Stimulated activated naive CD8-positive, alpha-beta T cell treated with anti-CD3 and anti-CD28 coated beads, Interleukin-15, Interleukin-2, amounts not matched to agents 100 ng/mL and 50 ng/mL, for 24 hours (primary cell): ENCODE measurements around the gene RNGTT.

Experiments
- H3K27ac Mint-ChIP-seq: one replicate; pipeline ENCODE4 v1.8.0; 2021; ENCODE audit warnings: mild to moderate bottlenecking, mixed read lengths
- H3K27me3 Mint-ChIP-seq: one replicate; pipeline ENCODE4 v1.8.0; 2021; ENCODE audit warnings: mixed read lengths
- H3K36me3 Mint-ChIP-seq: one replicate; pipeline ENCODE4 v1.8.0; 2021; ENCODE audit warnings: low read depth, mixed read lengths
- H3K4me1 Mint-ChIP-seq: one replicate; pipeline ENCODE4 v1.8.0; 2021; ENCODE audit warnings: low read depth, mixed read lengths
- H3K4me3 Mint-ChIP-seq: one replicate; pipeline ENCODE4 v1.8.0; 2021; ENCODE audit warnings: mild to moderate bottlenecking, mixed read lengths
- H3K9me3 Mint-ChIP-seq: one replicate; pipeline ENCODE4 v1.8.0; 2021; ENCODE audit warnings: mixed read lengths

Gene RNGTT

GRCh38 chr6:88599571-88599970 is 363.8 kb downstream of the RNGTT start:
- no peaks in the 10 kb centered on the region for H3K27me3 Mint-ChIP-seq
- H3K4me3 Mint-ChIP-seq, result no peak overlapping the region
- no peaks in the 10 kb centered on the region for H3K9me3 Mint-ChIP-seq
- no peaks in the 10 kb centered on the region for H3K4me1 Mint-ChIP-seq
- no peak overlapping the region for H3K27ac Mint-ChIP-seq
- no peaks in the 10 kb centered on the region for H3K36me3 Mint-ChIP-seq

- Mint-ChIP-seq H3K27me3 (peaks cover 4% of the 10 kb centered on the region), H3K36me3 (no peaks in the 10 kb centered on the region), H3K4me1 (no peaks in the 10 kb centered on the region), H3K27ac (no peak overlapping the region), H3K9me3 (peaks cover 5% of the 10 kb centered on the region), H3K4me3 (no peak overlapping the region)
Measured at GRCh38 chr6:88596801-88597200, 366.6 kb downstream of the RNGTT start.

DNA sequence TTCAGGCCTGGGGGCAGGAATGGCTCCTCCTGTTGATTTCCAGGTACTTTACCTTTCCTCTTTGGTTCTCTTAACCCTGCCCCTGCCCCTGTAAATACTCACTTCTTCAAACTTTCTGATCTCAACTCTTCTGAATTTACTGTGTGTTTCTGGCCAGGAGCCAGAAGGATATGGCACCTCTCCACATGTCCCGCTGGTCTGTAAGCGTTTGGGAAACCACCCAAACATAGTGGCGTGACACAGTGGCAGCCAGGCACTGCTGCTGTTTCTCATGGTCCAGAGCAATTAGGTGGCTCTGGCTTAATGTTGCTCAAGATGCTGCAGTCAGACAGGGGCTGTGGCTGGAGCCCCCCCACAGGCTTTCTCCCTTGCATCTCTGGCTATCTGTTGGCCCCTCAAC is 374.5 kb downstream of the RNGTT start:
- Mint-ChIP-seq H3K4me1 (no peaks in the 10 kb centered on the region), H3K27ac (no peak overlapping the region), H3K27me3 (peaks cover 14% of the 10 kb centered on the region), H3K4me3 (no peak overlapping the region), H3K36me3 (no peaks in the 10 kb centered on the region), H3K9me3 (peaks cover 5% of the 10 kb centered on the region)

- no peaks in the 10 kb centered on the region for H3K4me1 Mint-ChIP-seq
- peaks cover 14% of the 10 kb centered on the region for H3K27me3 Mint-ChIP-seq
- no peak overlapping the region for H3K27ac Mint-ChIP-seq
- no peaks in the 10 kb centered on the region for H3K36me3 Mint-ChIP-seq
- H3K4me3 Mint-ChIP-seq, result no peak overlapping the region
- H3K9me3 Mint-ChIP-seq, result peaks cover 9% of the 10 kb centered on the region
Measured at GRCh38 chr6:88587150-88587520, 376.3 kb downstream of the RNGTT start.

- Mint-ChIP-seq H3K9me3 (peaks cover 10% of the 10 kb centered on the region), H3K27ac (no peak overlapping the region), H3K36me3 (no peaks in the 10 kb centered on the region), H3K4me1 (no peaks in the 10 kb centered on the region), H3K27me3 (peaks cover 15% of the 10 kb centered on the region), H3K4me3 (no peak overlapping the region)
Measured at GRCh38 chr6:88586371-88587149, 376.9 kb downstream of the RNGTT start.

GRCh38 chr6:88585276-88585692 is 378.1 kb downstream of the RNGTT start:
- peaks cover 20% of the 10 kb centered on the region for H3K27me3 Mint-ChIP-seq
- no peaks in the 10 kb centered on the region for H3K4me1 Mint-ChIP-seq
- no peaks in the 10 kb centered on the region for H3K36me3 Mint-ChIP-seq
- no peak overlapping the region for H3K27ac Mint-ChIP-seq
- H3K9me3 Mint-ChIP-seq, result peaks cover 10% of the 10 kb centered on the region
- H3K4me3 Mint-ChIP-seq, result no peak overlapping the region

DNA sequence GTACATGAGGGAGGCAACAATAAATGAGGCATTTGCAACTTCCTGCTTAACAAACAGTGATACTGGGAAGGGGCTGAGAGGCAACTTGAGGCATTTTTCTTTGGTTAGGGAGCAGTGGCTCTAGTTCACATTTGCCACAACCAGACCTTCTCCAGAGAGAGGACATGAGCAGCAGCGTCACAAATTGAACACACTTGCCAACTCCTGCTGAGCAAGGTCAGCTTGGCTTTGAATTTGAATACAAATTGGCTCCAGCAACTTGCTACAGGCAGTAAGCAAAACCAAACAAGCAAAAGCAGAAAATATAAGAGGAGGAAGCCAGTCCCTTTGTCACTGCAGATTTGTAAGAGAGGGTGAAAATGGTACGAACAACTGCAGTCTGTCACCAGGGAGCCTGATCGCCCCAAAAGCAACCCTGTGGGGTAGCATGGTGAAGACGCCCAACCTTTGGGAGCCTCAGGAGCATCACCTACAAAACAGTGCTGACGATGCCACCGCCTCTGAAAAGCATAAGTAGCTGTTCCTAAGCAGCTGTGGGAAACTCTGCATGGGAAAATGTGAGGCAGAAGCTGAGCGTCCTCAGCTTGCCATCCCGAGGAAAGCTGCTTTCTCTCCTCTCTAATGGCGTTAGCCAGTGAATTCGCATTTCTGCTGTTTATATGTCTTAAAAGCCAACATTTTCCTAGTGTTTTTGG is 378.7 kb downstream of the RNGTT start:
- H3K36me3 Mint-ChIP-seq, result no peaks in the 10 kb centered on the region
- no peak overlapping the region for H3K27ac Mint-ChIP-seq
- H3K9me3 Mint-ChIP-seq, result peaks cover 10% of the 10 kb centered on the region
- no peaks in the 10 kb centered on the region for H3K4me1 Mint-ChIP-seq
- peaks cover 25% of the 10 kb centered on the region for H3K27me3 Mint-ChIP-seq
- H3K4me3 Mint-ChIP-seq, result no peak overlapping the region

GRCh38 chr6:88577461-88577860 is 386.0 kb downstream of the RNGTT start:
- Mint-ChIP-seq H3K9me3 (peaks cover 5% of the 10 kb centered on the region), H3K4me3 (no peak overlapping the region), H3K36me3 (no peaks in the 10 kb centered on the region), H3K4me1 (no peaks in the 10 kb centered on the region), H3K27ac (no peak overlapping the region), H3K27me3 (peaks cover 20% of the 10 kb centered on the region)

DNA sequence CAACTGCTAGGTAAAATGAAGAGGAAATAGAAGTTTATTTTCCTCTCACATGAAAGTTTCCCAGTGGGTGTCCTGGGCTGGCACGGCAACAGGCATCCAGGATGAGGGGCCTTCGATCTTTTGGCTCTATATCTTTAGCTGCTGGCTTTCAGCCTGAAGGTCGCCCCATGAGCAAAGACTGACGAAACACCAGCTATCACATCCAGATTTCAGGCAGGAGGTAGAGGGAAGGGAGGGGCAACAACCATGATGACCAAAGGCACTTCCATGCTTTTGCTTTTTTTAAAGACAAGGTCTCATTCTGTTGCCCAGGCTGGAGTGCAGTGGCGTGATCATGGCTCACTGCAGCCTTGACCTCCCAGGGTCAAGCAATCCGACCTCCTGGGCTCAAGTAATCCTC is 387.9 kb downstream of the RNGTT start:
- Mint-ChIP-seq H3K9me3 (no peaks in the 10 kb centered on the region), H3K27ac (no peak overlapping the region), H3K36me3 (no peaks in the 10 kb centered on the region), H3K27me3 (peaks cover 10% of the 10 kb centered on the region), H3K4me3 (no peak overlapping the region), H3K4me1 (no peaks in the 10 kb centered on the region)

GRCh38 chr6:88574651-88575050 is 388.8 kb downstream of the RNGTT start:
- H3K4me1 Mint-ChIP-seq, result no peaks in the 10 kb centered on the region
- H3K36me3 Mint-ChIP-seq, result no peaks in the 10 kb centered on the region
- no peak overlapping the region for H3K27ac Mint-ChIP-seq
- no peak overlapping the region for H3K4me3 Mint-ChIP-seq
- peaks cover 1% of the 10 kb centered on the region for H3K27me3 Mint-ChIP-seq
- H3K9me3 Mint-ChIP-seq, result no peaks in the 10 kb centered on the region

- Mint-ChIP-seq H3K27me3 (no peaks in the 10 kb centered on the region), H3K27ac (no peak overlapping the region), H3K4me1 (no peaks in the 10 kb centered on the region), H3K4me3 (no peak overlapping the region), H3K9me3 (peaks cover 2% of the 10 kb centered on the region), H3K36me3 (no peaks in the 10 kb centered on the region)
Measured at GRCh38 chr6:88574031-88574430, 389.4 kb downstream of the RNGTT start.

- Mint-ChIP-seq H3K27ac (no peak overlapping the region), H3K9me3 (peaks cover 3% of the 10 kb centered on the region), H3K36me3 (no peaks in the 10 kb centered on the region), H3K4me1 (no peaks in the 10 kb centered on the region), H3K4me3 (no peak overlapping the region), H3K27me3 (no peaks in the 10 kb centered on the region)
Measured at GRCh38 chr6:88573561-88573960, 389.9 kb downstream of the RNGTT start.

DNA sequence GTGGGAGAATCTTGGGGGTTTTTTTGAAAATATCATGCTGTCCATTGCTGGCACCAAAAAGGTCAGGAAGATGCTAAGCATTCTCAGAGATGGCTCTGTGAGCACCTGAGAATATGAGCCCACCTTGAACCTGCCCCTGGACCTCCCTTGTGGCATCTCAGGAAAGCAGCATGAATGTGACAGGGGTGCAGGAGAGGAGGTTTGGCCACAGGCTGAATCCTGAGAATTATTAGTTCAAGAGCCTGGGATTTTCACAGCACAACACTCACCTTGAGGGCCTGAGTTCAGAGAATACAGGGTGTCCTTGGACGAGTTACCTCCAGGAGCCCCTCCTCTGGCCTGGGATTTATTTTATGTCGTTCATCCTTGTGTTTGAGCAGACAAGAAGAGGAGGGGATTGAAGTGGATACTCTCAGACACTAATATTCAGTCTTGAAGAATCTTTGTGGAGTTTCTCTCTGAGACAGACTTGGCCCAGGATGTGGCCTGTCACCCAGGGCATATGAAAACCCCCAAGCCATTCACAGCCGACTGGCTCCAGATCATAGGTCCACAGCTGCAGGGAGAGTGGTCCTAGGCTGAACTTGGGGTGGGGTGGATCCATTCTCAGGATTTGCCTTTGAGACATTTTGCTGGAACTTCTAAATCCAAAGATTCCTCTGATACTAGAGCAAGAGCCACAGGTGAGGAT is 390.8 kb downstream of the RNGTT start:
- Mint-ChIP-seq H3K27me3 (no peaks in the 10 kb centered on the region), H3K4me1 (no peaks in the 10 kb centered on the region), H3K4me3 (no peak overlapping the region), H3K36me3 (no peaks in the 10 kb centered on the region), H3K9me3 (peaks cover 3% of the 10 kb centered on the region), H3K27ac (no peak overlapping the region)

DNA sequence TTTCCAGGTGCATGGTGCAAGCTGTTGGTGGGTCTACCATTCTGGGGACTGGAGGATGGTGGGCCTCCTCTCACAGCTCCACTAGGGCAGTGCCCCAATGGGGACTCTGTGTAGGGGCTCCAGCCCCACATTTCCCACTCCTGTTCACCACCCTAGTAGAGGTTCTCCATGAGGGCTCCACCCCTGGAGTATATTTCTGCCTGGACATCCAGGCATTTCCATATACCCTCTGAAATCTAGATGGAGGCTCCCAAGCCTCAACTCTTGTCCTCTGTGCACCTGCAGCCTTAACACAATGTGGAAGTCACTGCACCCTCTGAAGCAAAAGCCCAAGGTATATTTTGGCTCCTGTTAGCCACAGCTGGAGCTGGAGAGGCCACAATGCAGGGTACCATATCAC is 393.5 kb downstream of the RNGTT start:
- H3K27me3 Mint-ChIP-seq, result no peaks in the 10 kb centered on the region
- no peaks in the 10 kb centered on the region for H3K4me1 Mint-ChIP-seq
- H3K36me3 Mint-ChIP-seq, result no peaks in the 10 kb centered on the region
- peaks cover 3% of the 10 kb centered on the region for H3K9me3 Mint-ChIP-seq
- no peak overlapping the region for H3K27ac Mint-ChIP-seq
- no peak overlapping the region for H3K4me3 Mint-ChIP-seq

DNA sequence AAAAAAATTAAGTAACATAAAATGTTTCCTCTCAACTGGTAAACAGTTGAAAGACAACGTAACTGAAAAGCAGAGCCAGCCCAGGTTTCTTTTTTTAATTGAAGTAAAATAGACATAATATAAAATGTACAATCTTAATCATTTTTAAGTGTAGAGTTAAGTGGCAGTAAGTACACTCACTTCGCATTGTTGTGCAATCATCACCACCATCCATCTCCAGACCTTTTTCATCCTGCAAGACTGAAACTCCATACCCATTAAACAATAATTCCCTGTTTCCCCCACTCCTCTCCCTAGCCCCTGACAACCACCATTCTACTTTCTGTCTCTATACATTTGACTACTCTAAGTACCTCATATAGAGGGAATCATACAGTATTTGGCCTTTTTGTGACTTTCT is 395.7 kb downstream of the RNGTT start:
- H3K4me3 Mint-ChIP-seq, result no peak overlapping the region
- H3K27ac Mint-ChIP-seq, result no peak overlapping the region
- no peaks in the 10 kb centered on the region for H3K4me1 Mint-ChIP-seq
- H3K36me3 Mint-ChIP-seq, result no peaks in the 10 kb centered on the region
- H3K9me3 Mint-ChIP-seq, result peaks cover 3% of the 10 kb centered on the region
- no peaks in the 10 kb centered on the region for H3K27me3 Mint-ChIP-seq
